Spleen (tissue), 7 donors: Measurements from ENCODE around the gene C21orf91.

ENCODE experiments used
- CTCF ChIP-seq, 11 experiments: fragments of 200-600 bp in 7 of 11; fragments of 450-650 bp in 4 of 11; sonication (generic) in 4 of 11; IDR thresholded peaks in 8 of 11; conservative IDR thresholded peaks in 3 of 11; 1 replicate in 7 of 11; 2 replicates in 4 of 11; pipeline versions ENCODE4 v1.4.0 to v1.8.0; 2016 to 2021; ENCODE audit warnings: antibody characterized with exemption in 11 of 11, inconsistent platforms in 4 of 11, mild to moderate bottlenecking in 1 of 11
- POLR2A ChIP-seq, 3 donors: fragments of 450-650 bp; IDR thresholded peaks; one replicate each; pipeline ENCODE4 v1.5.1; 2017; ENCODE audit warnings: antibody characterized with exemption in 3 of 3, mild to moderate bottlenecking in 1 of 3
- donor health status: DM: no; HTN: no; CAD: no; lungs with moderate emphysema.
- donor health status: DM: no; HTN: no; CAD: no.
- donor health status: DM: no; HTN: no; CAD: no.

- TF ChIP-seq CTCF (IDR thresholded peaks at IDR 0.05 in 8 of 11, conservative IDR thresholded peaks at IDR 0.05 in 3 of 11) (no peak), POLR2A (IDR thresholded peaks at IDR 0.05) (no peak)
Measured at GRCh38 chr21:17752171-17752570, 67.0 kb downstream of the C21orf91 start.
